Coronary artery (tissue), 2 donors: Measurements from ENCODE around the gene CLCN2.

Source experiments
- DNase-seq: peaks from one replicate; pipeline ENCODE4 v3.0.0-alpha.2; 2017; ENCODE audit warnings: low spot score
- H3K27ac ChIP-seq, 2 donors: fragments of 200-600 bp; sonication (generic); one replicate each; pipeline ENCODE4 v1.5.1; 2016 to 2019
- H3K4me3 ChIP-seq: fragments of 200-600 bp; sonication (generic); 2 replicates; pipeline ENCODE4 v1.5.1; 2016; ENCODE audit warnings: mild to moderate bottlenecking, moderate library complexity
- CTCF ChIP-seq: fragments of 200-600 bp; sonication (generic); IDR thresholded peaks from one replicate; pipeline ENCODE4 v1.5.1; 2019; ENCODE audit warnings: antibody characterized with exemption

CLCN2 gene

DNA sequence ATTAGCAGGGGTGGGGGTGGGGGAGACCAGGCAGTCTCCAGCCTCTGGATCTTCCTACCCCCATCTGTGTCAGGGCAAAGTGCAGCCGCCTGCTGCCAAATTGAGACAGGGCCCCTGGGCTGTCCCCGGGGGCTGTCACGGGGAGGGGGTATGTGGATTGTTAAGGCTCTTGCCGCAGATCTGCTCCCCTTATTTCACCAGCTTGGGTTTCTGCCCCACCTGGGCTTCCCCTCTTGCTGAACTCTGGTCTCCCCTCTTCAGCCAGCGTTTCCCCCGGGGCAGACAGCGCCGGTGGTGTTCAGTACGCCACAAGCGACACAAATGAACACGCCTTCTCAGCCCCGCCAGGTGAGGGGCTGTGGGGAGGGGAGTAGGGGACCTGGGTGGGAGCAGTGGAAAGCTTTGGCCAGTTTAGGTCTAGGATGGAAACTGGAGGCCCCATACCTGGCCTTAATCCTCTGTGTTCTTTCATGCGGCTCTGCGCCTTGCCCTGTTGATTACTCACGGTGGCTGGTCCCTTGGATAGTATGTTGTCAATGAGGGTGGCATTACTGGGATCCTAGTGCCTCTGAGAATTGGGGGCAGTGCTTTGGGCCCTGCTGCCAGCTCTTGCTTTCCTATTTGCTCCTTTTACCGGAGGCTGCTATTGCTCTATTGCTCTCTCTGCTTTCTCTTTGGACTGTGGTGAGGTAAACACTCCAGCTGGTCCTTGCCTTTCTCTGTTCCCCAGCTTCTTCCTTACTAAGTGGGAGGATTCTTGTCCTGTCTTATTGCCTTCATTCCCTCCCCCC is 45.3 kb downstream of the CLCN2 start:
- peak overlapping the region; percentile 79 for H3K4me3 ChIP-seq
- peak overlapping the region; percentile 96 to 99 for H3K27ac ChIP-seq
- no peak for DNase-seq
- TF ChIP-seq CTCF: no peak

- no peak for TF ChIP-seq CTCF
- peak overlapping the region; percentile 79 for H3K4me3 ChIP-seq
- H3K27ac ChIP-seq: peak overlapping the region; percentile 96 to 99
- DNase-seq: no peak
Measured at GRCh38 chr3:184315543-184315867, 45.9 kb downstream of the CLCN2 start.

GRCh38 chr3:184314700-184315542 is 46.5 kb downstream of the CLCN2 start:
- Histone ChIP-seq H3K27ac (peak overlapping the region; percentile 96 to 99), H3K4me3 (peak overlapping the region; percentile 79)
- TF ChIP-seq CTCF: no peak
- DNase-seq: peak; percentile 88

DNA sequence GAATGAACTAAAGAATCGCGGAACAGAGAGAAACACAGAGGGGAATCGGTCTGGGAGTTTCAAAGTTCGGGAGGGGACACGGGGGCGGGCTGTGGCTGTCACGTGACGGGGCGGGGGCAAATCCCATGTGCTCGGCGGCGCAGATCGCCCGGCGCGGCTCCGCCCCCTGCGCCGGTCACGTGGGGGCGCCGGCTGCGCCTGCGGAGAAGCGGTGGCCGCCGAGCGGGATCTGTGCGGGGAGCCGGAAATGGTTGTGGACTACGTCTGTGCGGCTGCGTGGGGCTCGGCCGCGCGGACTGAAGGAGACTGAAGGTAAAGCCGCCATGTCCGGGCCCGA is 47.1 kb downstream of the CLCN2 start, which contains the start of gene EIF4G1:
Gene EIF4G1 (plus strand): TSS at position 244 of the 337 bp plus-strand sequence. CDS start 1,191 bp downstream, outside the sequence.
- Histone ChIP-seq H3K4me3 (peak within 1 kb of the TSS; percentile 79), H3K27ac (peak within 1 kb of the TSS; percentile 96 to 99)
- peak; percentile 95 for DNase-seq
- no peak for TF ChIP-seq CTCF

DNA sequence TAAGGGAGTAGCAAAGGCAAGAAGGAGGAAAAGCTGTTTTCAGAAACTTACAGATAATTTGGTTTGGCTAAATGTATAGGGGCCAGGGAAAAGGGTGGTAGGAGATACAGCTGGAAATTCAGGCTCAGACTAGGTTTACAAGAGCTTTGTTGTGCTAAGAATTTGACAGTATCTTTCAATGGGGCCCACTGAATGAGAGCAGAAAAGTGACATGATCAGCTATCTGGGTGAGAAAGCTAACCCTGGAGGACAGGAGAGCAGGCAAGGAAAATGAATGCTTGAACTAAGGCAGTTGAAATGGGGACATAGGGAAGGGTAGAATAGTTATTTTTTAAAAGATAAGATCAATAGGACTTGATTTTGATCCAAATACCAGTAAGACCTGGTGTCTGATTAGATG is 49.8 kb downstream of the CLCN2 start:
- H3K4me3 ChIP-seq: no peak overlapping the region
- no peak for DNase-seq
- no peak for TF ChIP-seq CTCF
- no peak overlapping the region for H3K27ac ChIP-seq

DNA sequence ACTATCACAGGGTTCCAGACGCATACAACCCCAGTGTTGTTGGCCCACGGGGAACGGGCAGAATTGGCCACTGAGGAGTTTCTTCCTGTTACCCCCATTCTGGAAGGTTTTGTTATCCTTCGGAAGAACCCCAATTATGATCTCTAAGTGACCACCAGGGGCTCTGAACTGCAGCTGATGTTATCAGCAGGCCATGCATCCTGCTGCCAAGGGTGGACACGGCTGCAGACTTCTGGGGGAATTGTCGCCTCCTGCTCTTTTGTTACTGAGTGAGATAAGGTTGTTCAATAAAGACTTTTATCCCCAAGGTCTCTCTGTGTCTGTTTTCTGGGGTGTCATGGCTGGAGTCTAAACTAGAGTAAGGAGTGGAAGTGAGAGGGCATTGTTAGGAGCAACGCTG is 52.7 kb downstream of the CLCN2 start:
- TF ChIP-seq CTCF: no peak
- no peak for DNase-seq
- Histone ChIP-seq H3K4me3 (no peak overlapping the region), H3K27ac (no peak overlapping the region)
